ENCODE results near the gene UBA5.

The UBA5 gene

DNA sequence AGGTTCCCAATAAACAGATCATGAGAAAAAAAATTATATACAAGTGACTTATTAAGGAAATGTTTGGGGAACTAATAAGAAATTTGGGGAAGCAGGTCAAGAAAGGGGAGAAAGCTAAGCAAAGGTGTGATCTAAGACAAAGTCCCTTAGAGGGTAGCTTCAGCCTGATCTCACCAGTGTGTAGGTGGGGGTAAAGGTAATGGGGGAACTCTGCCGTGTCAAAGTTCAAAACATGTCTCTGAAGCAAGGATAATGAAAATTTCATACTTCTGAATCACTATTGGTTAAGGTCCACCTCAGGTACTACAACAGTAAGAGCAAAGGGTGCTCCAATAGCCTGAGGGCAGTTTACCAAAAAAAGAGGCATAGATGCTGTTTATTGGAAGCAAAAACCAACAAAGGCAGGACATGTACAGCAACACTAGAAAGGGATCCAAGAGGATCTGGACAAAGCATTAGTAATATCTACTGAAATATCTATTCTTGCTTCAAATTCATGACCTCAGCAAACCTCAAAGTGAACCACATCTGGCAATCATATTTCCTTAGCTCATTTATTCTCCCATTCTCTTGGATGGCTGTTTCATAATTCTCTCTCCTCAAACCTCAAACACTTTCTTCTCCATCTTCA, 7.4 kb upstream of the UBA5 start:
- in situ Hi-C loops (cut with MboI; ENCODE audit: low sequenced_read_pairs): no loop called here

DNA sequence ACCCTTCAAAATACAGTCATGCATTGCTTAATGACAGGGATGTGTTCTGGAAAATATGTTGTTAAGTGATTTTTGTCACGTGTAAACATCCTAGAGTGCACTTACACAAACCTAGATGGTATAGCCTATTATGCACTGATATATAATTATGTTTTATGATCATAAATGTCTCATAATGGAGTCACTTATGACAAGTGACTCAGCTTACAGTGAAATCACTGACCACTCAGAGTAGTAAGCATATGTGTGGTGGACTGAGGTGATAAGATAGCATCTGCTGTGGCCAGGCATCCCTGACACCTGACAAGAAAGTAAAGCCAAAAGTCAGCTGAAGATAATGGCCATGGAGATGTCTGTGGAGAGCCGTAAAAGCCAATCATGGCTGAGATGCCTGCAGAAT, 5.9 kb upstream of the UBA5 start:
- in situ Hi-C loops (cut with MboI; ENCODE audit: low sequenced_read_pairs): no loop called here

DNA sequence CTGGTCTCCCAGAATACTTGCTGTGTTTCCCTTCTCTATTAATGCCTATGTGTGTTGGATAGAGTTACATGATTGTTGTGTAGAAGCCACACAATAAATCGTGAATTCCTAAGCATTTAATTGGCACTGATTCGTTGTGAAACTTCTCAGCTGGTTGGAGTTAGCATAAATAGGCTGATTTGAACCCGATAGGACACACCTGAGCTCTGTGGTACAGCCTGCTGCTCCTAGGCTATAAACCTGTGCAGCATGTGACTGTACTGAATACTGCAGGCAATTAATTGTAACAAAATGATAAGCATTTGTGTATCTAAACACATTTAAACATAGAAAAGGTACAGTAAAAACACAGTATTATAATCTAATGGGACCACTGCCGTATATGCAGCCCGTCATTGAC, 5.4 kb upstream of the UBA5 start:
- in situ Hi-C loops (cut with MboI; ENCODE audit: low sequenced_read_pairs): no loop called here

DNA sequence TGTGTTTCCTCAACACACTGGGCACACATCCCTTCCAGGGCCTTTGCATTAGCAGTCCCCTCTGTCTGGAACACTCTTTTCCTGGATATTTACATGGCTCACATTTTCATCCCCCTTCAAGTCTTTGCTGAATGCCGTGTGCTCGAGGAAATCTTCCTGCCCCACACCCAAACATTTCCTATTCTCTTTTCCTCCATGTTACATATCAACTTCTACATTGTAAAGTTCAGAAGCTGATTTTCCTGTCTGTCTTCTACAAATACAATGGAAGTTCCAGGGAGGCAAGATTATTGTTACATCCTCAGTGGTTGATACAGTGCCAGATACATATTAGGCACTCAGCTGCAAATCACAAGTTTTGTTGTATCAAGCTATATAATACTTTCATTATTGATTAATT, 4.7 kb upstream of the UBA5 start:
- in situ Hi-C loops (cut with MboI; ENCODE audit: low sequenced_read_pairs): no loop called here

DNA sequence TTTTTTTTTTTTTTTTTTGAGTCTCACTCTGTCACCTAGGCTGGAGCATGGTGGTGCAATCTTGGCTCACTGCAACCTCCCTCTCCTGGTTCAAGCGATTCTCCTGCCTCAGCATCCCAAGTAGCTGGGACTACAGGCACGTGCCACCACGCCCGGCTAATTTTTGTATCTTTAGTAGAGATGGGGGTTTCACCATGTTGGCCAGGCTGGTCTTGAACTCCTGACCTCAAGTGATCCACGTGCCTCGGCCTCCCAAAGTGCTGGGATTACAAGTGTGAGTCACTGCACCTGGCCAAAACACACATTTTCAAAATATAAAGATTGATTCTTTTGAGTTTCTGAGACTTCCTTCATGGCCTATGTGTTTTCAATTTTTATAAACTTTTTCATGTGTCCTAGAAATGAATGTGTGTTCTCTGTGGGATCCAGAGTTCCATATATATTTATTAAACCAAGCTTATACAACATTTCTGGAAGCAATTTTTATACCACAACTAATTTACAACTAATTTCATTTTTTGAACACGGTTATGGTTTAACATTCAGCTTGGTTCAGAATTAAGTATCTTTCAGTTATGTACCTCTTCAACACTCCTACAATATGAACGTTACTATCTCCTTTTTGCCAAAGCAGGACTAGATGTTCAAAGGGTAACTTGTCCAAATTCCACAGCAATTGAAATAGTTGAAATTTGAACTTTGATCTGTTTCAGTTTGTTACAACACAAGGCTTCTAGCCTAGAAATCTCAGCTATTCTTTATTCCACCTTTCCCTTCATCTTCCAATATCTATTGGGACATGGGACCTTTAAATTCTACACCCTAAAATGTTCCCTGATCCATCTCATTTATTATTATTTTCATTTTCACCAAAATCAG, 2.0 kb upstream of the UBA5 start:
- in situ Hi-C loops (cut with MboI; ENCODE audit: low sequenced_read_pairs): no loop called here

DNA sequence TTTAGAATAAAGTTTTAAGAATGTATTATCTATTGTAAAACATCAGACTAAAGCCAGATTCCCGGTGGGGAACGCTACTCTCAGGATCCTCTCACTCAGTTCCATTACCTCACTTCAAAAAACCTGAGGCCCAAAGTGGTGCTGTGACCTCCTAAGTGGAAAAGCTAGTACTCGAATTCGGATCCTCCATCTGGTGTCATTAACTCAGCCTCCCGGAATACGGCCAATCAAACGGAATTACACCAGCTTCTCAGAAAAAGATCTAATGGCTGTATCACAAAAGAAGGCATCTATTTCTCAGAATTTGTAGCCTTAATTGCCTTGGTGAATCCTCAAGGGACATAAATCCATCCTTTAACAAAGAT, 1.1 kb upstream of the UBA5 start:
- in situ Hi-C loops (cut with MboI; ENCODE audit: low sequenced_read_pairs): no loop called here

DNA sequence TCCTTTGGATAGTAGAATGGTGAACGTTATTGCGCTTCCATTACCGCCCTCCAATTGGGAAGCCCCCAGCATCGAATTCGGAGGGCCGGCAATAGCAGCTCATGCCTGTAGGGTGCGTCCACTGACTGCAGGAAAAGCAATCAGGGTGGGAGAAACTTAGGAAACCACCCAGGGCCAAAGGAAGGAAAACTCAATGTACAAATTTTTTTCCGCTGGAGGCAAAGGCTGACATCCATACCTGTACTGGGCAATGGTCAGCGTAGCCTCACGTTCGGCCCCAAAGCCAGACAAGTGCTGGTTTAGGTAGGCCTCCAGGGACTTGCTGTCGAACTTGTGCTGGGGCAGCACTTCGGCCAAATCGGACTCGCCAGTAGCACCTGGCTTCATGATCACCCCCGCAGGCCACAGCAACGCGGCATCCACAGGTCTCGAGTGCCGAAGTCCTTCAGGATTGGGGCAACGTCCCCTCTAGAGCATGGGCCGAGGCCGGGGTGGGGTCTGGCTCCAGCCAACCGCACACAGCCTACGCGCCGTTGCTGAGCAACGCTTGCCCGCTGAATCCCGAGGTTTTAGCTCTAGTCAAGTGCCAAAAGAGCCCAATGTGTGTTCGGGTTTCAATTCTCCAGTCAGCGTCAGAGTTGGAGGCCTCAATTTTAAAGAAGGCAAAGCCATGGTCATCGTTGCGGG, 621 bp upstream of the UBA5 start, which contains the start of gene ACAD11:
ACAD11 (minus strand) TSS at position 445 of the 687 bp plus-strand sequence; CDS start at position 387, 58 bp downstream.
- in situ Hi-C loops (cut with MboI; ENCODE audit: low sequenced_read_pairs): no loop called here

DNA sequence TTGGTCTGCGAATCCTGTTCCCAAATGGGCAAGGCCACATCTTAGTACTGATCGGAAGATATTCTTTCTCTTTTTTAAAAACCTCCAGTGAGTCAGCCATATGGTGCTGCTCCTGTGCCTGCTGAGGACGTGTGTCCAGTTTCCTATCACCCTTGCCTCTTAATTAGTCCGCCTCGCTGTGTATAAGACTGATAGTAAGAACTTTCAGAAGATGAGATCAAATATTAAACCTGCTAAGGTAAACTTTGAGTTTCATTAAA, 612 bp downstream of the UBA5 start:
- in situ Hi-C loops (cut with MboI; ENCODE audit: low sequenced_read_pairs): no loop called here

DNA sequence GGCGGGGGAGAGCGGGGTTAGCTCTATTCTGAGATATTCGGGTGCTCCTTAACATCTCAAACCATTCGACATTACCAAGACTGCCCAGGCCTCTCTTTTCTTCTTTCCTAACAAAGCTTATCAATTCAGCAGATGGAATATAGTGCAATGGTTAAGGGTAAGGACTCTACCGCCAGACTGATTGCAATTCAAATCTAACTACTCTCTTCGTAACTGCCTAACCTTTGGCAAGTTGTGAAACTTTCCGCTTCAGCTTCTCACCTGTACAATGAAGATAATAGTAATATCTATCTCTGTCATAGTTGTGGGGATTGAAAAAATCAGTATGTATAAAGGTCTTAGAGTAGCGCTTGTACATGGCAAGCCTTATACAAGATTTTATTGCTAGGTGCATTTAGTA, 972 bp downstream of the UBA5 start:
- in situ Hi-C loops (cut with MboI; ENCODE audit: low sequenced_read_pairs): no loop called here

DNA sequence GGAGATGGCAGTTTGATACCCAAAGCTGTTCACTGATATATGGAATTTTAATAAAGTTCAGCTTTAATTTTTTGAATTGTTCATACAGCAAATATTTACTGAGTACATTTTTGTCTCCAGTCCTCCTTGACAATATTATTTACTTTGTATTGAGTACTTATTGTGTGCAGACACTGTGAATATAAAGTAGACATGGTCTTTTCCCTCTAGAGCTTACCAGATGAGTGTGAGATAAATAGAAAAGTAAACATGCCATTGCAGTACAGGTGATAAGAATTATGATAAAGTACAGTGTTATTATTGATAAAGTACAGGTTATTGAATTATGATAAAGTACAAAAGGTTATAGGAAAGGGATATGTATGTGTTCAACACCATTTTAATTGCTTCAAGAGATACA, 2.1 kb downstream of the UBA5 start:
- in situ Hi-C loops (cut with MboI; ENCODE audit: low sequenced_read_pairs): no loop called here

DNA sequence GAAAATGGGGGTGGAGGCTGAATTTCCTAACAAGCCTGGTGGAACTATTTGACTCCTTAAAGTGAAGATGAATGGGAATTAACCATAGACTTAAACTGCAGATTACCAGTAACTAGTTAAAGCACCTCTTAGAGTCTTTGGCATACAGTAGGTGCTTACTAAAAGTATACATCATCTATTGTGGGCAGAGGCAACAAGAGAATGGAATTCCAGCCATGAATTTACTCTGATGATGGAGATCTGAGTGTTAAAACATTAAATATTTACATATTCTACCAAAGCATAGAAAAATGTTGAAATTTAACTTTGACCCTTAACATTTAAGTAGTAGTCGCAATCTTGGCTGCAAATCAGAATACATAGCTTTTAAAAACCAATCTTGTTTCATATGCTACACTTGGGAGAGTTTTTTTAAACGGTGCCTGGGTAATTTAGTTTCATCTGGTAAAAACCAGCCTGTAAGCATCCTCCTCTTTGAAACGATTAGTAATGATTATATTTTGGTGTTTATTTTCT, 5.2 kb downstream of the UBA5 start:
- in situ Hi-C loops (cut with MboI; ENCODE audit: low sequenced_read_pairs): no loop called here

DNA sequence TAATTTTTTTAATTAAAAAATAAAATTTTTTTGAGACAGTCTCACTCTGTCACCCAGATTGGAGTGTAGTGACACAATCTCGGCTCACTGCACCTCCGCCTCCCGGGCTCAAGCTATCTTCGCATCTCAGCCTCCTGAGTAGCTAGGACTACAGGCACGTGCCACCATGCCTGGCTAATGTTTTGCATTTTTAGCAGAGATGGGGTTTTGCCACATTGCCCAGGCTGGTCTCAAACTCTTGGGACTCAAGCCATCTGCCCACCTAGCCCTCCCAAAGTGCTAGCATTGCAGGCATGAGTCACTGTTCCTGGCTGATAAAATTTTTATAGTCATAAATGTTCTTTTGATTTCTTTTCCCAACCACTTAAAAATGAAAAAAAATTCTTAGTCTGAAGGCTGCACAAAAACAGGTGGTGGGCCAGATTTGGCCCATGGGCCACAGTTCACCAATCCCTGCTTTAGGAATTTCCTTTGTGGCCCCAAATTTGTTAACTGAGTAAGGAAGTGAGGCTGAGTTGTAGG, 9.2 kb downstream of the UBA5 start:
- in situ Hi-C loops (cut with MboI; ENCODE audit: low sequenced_read_pairs): no loop called here

DNA sequence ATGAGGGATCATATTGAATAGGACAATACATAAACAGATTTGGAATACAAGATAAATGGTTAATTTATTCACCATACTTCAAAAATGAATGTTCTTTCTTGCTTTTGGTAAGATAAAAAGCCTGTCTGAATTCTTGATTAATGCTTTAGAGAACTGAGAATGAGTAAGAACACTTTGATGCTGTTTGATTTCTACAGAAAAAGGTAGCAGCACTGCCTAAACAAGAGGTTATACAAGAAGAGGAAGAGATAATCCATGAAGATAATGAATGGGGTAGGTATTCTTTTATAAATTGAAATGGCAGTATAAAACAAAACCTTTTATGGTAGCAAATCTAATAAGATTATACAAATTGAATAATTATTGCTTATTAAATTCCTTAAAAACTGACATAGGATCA, 15.3 kb downstream of the UBA5 start:
- in situ Hi-C loops (cut with MboI; ENCODE audit: low sequenced_read_pairs): no loop called here

DNA sequence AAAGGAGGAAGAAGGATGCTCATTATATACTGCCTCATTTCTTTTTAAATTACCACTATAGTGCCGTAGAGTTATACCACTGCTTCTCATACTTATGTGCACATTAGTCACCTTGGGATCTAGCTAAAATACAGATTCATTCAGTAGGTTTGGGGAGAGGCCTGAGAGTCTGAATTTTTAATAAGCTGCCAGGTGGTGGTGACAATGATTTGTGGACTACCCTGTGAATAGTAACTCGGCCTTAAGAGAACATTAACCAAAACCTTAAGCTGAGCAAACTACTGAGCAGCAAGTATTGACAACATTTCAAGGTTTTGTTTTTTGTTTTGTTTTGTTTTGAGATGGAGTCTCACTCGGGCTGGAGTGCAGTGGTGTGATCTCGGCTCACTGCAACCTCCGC, 19.8 kb downstream of the UBA5 start:
- in situ Hi-C loops (cut with MboI; ENCODE audit: low sequenced_read_pairs): no loop called here

DNA sequence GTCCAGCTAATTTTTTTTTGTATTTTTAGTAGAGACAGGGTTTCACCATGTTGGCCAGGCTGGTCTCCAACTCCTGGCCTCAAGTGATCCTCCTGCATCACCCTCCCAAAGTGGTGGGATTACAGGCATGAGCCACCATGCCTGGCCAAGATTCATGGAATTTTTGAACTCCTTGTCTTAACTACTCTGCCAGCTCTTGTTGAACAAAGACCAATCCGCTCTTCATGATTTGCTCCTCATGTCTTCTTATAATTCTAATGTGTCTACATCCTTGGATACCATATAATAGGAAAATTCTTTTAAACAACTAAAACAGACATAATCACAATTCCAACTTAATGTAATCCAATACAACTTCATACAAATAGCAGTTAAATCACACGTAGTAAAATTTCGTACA, 21.3 kb downstream of the UBA5 start:
- in situ Hi-C loops (cut with MboI; ENCODE audit: low sequenced_read_pairs): no loop called here

DNA sequence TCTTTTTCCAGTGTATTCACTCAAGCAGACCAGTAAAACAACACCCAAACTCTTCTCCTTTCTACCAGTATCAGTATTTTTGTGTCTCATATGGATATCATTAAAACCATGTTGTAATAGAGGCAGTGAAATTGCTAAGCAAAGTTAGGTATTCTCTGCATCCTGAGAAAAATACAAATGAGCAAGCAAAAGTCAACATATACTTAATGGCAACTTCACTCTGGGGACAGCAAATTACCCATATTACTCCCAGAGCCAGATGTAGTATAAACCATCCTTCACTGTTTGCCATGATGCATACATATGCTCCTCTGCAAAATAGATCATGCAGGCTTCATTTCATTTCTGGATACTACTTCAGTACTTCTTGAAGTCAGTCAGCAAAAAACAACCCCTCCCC, 22.1 kb downstream of the UBA5 start:
- in situ Hi-C loops (cut with MboI; ENCODE audit: low sequenced_read_pairs): no loop called here

DNA sequence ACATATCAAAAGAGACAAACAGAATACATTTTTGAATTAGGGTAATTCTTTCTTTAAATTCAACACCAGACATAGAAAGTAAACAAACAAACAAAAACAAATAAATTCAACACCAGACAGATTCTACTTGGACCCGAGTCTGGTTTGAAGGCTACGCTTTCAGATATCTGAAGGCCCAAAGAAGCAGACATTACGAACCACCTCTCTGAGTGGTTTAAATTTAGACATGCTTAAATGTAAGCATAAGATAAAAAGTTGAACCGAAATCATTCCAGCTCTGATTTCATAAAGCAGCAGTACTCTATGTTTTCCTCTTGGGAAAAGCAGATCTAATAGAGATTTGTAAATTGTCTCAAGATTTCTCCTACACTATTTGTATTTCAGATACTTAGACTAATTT, 29.9 kb downstream of the UBA5 start:
- in situ Hi-C loops (cut with MboI; ENCODE audit: low sequenced_read_pairs): no loop called here

DNA sequence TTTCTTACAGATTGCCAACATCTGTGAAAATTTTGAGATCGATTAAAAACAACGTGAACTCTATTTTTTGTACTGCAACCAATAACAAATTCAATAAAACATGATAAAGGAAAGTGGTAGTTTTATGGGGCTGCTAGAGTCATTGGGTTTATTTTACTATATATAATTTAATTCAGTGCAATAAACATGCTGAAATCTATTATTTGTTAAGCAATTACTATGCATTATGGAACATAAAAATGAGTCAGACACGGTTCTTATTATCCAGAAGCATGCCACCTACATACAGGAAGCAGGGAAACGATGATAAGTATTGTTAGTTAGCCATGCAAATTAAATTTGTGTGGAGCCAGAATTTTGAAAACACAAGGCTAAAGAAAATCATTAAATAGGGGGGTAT, 34.9 kb downstream of the UBA5 start:
- in situ Hi-C loops (cut with MboI; ENCODE audit: low sequenced_read_pairs): no loop called here

DNA sequence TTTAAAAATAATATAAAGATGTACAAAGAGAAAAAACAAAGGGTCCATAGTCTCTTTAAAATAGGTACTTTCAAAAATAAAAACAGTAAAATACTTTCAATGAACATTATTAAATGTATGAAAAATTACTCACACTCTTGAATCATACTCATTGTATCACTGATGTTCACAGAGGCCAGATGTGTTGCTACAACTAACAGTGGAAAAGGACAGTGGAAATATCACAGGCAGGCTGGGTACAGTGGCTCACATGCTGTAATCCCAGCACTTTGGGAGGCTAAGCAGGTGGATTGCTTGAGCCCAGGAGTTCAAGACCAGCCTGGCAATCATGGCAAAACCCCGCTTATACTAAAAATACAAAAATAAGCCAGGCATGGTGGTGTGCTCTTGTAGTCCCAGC, 35.3 kb downstream of the UBA5 start:
- in situ Hi-C loops (cut with MboI; ENCODE audit: low sequenced_read_pairs): no loop called here

DNA sequence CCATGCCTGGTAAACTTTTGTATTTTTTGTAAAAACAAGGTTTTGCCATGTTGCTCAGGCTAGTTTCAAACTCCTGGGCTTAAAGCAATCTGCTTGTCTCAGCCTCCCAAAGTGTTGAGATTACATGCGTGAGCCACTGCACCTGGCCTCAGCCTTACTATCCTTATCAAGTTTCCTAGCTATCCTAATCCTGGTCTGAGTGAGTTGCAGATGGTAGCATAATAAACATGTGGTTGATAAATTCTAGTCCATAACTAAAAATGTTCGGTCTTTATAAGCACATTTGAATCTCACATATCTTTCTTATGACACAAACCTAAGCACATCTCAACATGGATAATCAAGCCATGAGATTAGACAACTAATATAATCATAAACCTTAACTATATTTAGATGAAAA, 43.6 kb downstream of the UBA5 start:
- in situ Hi-C loops (cut with MboI; ENCODE audit: low sequenced_read_pairs): no loop called here

DNA sequence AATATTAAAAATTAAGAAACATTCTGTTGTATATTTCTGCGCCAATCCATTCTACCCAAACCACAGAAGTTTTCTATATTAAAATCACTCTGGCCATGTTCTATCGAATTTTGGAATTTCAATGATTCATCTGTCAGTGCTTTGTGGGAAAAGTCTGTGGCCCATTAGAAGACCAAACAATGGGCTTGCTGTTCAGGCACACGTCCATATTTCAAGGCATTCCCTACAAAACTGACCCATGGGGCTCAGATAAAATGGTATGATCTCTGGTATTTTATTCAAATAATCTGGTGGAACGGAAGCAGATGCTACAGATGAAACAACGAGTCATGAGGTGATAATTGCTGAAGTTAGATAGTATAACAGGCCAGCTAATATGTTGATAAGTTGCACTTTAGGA, 49.6 kb downstream of the UBA5 start:
- in situ Hi-C loops (cut with MboI; ENCODE audit: low sequenced_read_pairs): no loop called here

DNA sequence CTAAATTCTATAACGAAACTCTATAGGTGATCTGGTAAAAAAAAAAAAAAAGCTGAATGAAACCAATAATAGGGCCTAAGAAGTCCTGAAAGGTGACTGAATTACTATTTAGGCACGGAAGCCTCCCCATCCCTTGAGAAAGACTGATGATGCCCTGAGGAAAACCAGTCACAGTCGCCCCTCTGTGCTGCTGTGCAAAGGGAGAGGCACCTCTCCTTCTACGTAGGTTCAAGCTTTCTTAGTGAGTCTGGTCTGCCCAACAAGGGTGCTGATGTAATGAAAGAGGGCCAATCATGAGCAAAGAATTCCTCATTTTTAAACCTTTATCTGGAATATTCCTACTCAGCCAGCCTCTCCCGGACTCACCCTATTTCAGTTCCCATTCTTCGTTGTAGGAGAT, 50.2 kb downstream of the UBA5 start:
- in situ Hi-C loops (cut with MboI; ENCODE audit: low sequenced_read_pairs): no loop called here

Data from hTERT RPE-1 (cell line).